ENCODE results near the gene GSX1. TPM values are rescaled to one million over a fixed set of nuclear protein-coding genes. Genes with fewer than 3 reads are reported as not detected.

GSX1 gene
- total and polyA plus RNA-seq, 9 of the 15 experiments (the other 6 are each of a cell fraction or from before 2014, with no cell fraction given): not detected

DNA sequence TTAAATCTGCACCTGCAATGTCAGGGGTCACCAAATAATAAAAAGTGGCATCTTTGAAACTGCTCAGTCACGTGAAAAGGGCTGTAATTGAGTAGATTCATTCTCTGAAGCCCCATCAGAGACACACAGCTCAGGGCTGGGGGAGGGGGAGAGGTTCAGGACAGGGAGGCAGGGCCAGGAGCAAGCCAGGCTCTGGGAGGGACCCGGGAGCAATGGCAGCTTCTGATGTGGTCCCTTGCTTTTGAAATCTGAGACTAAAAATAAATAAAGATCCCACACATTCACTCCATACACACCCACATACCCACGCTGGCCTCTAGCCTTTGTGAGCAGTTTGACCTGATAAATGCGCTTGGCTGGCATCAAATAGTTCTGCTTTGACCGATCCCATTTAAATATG, 32.8 kb downstream of the GSX1 start:
- H3K9me3 ChIP-seq (replicated peaks; ENCODE audit: control insufficient read depth, insufficient read depth, low read depth, low read length): no peaks in the 10 kb centered on the region
- in situ Hi-C loops (cut with MboI): loop anchor here (5.0 to 25.0 kb wide), 4 partner anchors 172 to 888 kb away; no protein-coding TSS in a partner anchor

More for the DNA sequence above, 32.8 kb downstream of the GSX1 start:
- intact Hi-C loops (cut with micrococcal nuclease): loop anchor here (5.0 kb wide), 2 partner anchors 157 to 158 kb away; no protein-coding TSS in a partner anchor
- ChIA-PET CTCF (ENCODE audit: low intra/inter-chr PET ratio) (no interaction called here), POLR2A (no interaction called here)
- no peak overlapping the region for H3K27ac ChIP-seq (ENCODE audit: extremely low read depth, low read depth, low read length)
- H3K9me1 ChIP-seq (ENCODE audit: control insufficient read depth, insufficient read depth, low read length): no peaks in the 10 kb centered on the region
- H4K20me1 ChIP-seq (replicated peaks; ENCODE audit: control insufficient read depth, insufficient read depth, low read length): no peaks in the 10 kb centered on the region
- no TSS peak for BruUV-seq (replicated peaks)
- H2AFZ ChIP-seq (ENCODE audit: low read depth, low read length): no peak overlapping the region
- ATAC-seq (no peak), DNase-seq (ENCODE audit: extremely low read depth in 1 of 4, low spot score in 3 of 4) (no peak), FAIRE-seq (no peak)
- 0% methylated on average over 4 of the region's 5 CpGs for WGBS (ENCODE audit: insufficient coverage, low coverage, missing lambda C conversion rate)
- H3K4me1 ChIP-seq (replicated peaks in 1 of 2; ENCODE audit: control insufficient read depth in 2 of 2, insufficient read depth in 2 of 2, low read length in 2 of 2): peaks cover 0 to 7% of the 10 kb centered on the region in 2 experiments; a peak in 2 of 5 replicates
- H3K9ac ChIP-seq (ENCODE audit: insufficient read depth in 1 of 2, low read depth in 2 of 2, low read length in 2 of 2): no peak overlapping the region
- TF ChIP-seq, protein P1, sequence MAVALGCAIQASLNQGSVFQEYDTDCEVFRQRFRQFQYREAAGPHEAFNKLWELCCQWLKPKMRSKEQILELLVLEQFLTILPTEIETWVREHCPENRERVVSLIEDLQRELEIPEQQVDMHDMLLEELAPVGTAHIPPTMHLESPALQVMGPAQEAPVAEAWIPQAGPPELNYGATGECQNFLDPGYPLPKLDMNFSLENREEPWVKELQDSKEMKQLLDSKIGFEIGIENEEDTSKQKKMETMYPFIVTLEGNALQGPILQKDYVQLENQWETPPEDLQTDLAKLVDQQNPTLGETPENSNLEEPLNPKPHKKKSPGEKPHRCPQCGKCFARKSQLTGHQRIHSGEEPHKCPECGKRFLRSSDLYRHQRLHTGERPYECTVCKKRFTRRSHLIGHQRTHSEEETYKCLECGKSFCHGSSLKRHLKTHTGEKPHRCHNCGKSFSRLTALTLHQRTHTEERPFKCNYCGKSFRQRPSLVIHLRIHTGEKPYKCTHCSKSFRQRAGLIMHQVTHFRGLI (CRISPR knock-in tag; IDR thresholded peaks at IDR 0.05): no peak
- TF ChIP-seq, protein P2, sequence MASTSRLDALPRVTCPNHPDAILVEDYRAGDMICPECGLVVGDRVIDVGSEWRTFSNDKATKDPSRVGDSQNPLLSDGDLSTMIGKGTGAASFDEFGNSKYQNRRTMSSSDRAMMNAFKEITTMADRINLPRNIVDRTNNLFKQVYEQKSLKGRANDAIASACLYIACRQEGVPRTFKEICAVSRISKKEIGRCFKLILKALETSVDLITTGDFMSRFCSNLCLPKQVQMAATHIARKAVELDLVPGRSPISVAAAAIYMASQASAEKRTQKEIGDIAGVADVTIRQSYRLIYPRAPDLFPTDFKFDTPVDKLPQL (IDR thresholded peaks at IDR 0.05; ENCODE audit: extremely low read depth, insufficient read length): no peak
- TF ChIP-seq NONO (IDR thresholded peaks at IDR 0.05; ENCODE audit: low read depth in 2 of 2, low read length in 1 of 2): no peak
- H3K79me2 ChIP-seq (ENCODE audit: control insufficient read depth, insufficient read depth, low read length): no peaks in the 10 kb centered on the region
- H3K4me2 ChIP-seq (ENCODE audit: insufficient read depth, low read length): no peak overlapping the region
- H3K27me3 ChIP-seq (ENCODE audit: control insufficient read depth in 2 of 2, insufficient read depth in 2 of 2, low read length in 2 of 2): no peaks in the 10 kb centered on the region; a peak in 1 of 5 replicates
- no peak overlapping the region for H3K4me3 ChIP-seq
- H3K36me3 ChIP-seq (ENCODE audit: control insufficient read depth, insufficient read depth, low read length): no peaks in the 10 kb centered on the region

All from K562 (cell line).